GM04504 (cell line): ENCODE data around the gene TPP1.

Experiments used
- DNase-seq: peaks from one replicate; pipeline ENCODE4 v3.0.0-alpha.2; 2012; ENCODE audit warnings: low read depth

Gene TPP1

GRCh38 chr11:6619004-6619745 is at the start of gene TPP1:
Gene TPP1 (minus strand): TSS chr11:6619422. CDS start chr11:6619400, 22 bp downstream.
- peak; percentile 91 for DNase-seq

GRCh38 chr11:6667733-6668374 is 48.6 kb upstream of the TPP1 start:
- DNase-seq: no peak

GRCh38 chr11:6666302-6667183 is 47.3 kb upstream of the TPP1 start:
- DNase-seq: no peak

GRCh38 chr11:6664551-6664950 is 45.3 kb upstream of the TPP1 start:
- DNase-seq: no peak

- no peak for DNase-seq
These were observed 44.7 kb upstream of the TPP1 start for GRCh38 chr11:6663794-6664469.

- no peak for DNase-seq
These were observed 41.5 kb upstream of the TPP1 start for GRCh38 chr11:6660712-6661111.

GRCh38 chr11:6658647-6659046 is 39.4 kb upstream of the TPP1 start:
- no peak for DNase-seq

- no peak for DNase-seq
These were observed 38.1 kb upstream of the TPP1 start for GRCh38 chr11:6657346-6657745.

GRCh38 chr11:6656936-6657335 is 37.7 kb upstream of the TPP1 start:
- no peak for DNase-seq

- DNase-seq: no peak
These were observed 37.3 kb upstream of the TPP1 start for GRCh38 chr11:6656584-6656915.

GRCh38 chr11:6655790-6656583 is 36.8 kb upstream of the TPP1 start, which contains the start of gene DCHS1:
Gene DCHS1 (minus strand): TSS chr11:6655809. CDS start chr11:6641613, 14,196 bp downstream.
- no peak for DNase-seq

GRCh38 chr11:6655020-6655789 is 36.0 kb upstream of the TPP1 start:
- no peak for DNase-seq

GRCh38 chr11:6654281-6655019 is 35.2 kb upstream of the TPP1 start:
- DNase-seq: no peak

- no peak for DNase-seq
These were observed 34.4 kb upstream of the TPP1 start for GRCh38 chr11:6653656-6654055.

GRCh38 chr11:6653097-6653496 is 33.9 kb upstream of the TPP1 start:
- DNase-seq: no peak

- no peak for DNase-seq
These were observed 33.0 kb upstream of the TPP1 start for GRCh38 chr11:6652182-6652581.

- no peak for DNase-seq
These were observed 31.8 kb upstream of the TPP1 start for GRCh38 chr11:6650980-6651379.

- DNase-seq: no peak
These were observed 30.9 kb upstream of the TPP1 start for GRCh38 chr11:6650104-6650503.

GRCh38 chr11:6648501-6648900 is 29.3 kb upstream of the TPP1 start:
- no peak for DNase-seq

- DNase-seq: no peak
These were observed 28.6 kb upstream of the TPP1 start for GRCh38 chr11:6647836-6648235.
